Stimulated activated CD8-positive, alpha-beta memory T cell treated with anti-CD3 and anti-CD28 coated beads, Interleukin-2, amount 100 ng/mL, for 1 hour (primary cell): ENCODE results near the gene MYEOV.

ENCODE experiments used
- DNase-seq, 2 donors: peaks; one replicate each; pipeline ENCODE4 v3.0.0-alpha.2; 2020; ENCODE audit warnings: low read depth in 2 of 2

Gene MYEOV

GRCh38 chr11:69342588-69343330 is 48.8 kb downstream of the MYEOV start:
- no peak for DNase-seq

- DNase-seq = no peak
Observed at GRCh38 chr11:69343401-69344321, 49.7 kb downstream of the MYEOV start.

- DNase-seq = no peak
Observed at GRCh38 chr11:69344570-69345145, 50.7 kb downstream of the MYEOV start.
